ENCODE measurements around the gene IGF2BP2.

The IGF2BP2 gene

GRCh38 chr3:185846037-185846436, 21.2 kb upstream of the IGF2BP2 start:
- H3K79me2 ChIP-seq (ENCODE audit: insufficient read depth, low read depth) = no peaks in the 10 kb centered on the region
- H3K27ac ChIP-seq = no peak overlapping the region
- H3K4me3 ChIP-seq (IDR thresholded peaks at IDR 0.05; ENCODE audit: insufficient read depth, low read depth, low read length) = no peak overlapping the region
- H3K4me1 ChIP-seq (ENCODE audit: low read depth, poor library complexity, severe bottlenecking) = no peaks in the 10 kb centered on the region
- no peaks in the 10 kb centered on the region for H4K20me1 ChIP-seq (ENCODE audit: insufficient read depth)
- no peak for TF ChIP-seq CTCF (conservative IDR thresholded peaks at IDR 0.05; ENCODE audit: low read depth, low read length)
- no peak overlapping the region for H3K9ac ChIP-seq
- no peaks in the 10 kb centered on the region for H3K27me3 ChIP-seq (ENCODE audit: insufficient read depth, low read depth)
- no peak overlapping the region for H3K4me2 ChIP-seq
- no peaks in the 10 kb centered on the region; the same call in 1 of the 2 replicates for H3K36me3 ChIP-seq (ENCODE audit: insufficient read depth)
- H2AFZ ChIP-seq (ENCODE audit: low read depth) = no peak overlapping the region

GRCh38 chr3:185844051-185844450, 19.2 kb upstream of the IGF2BP2 start:
- Histone ChIP-seq H3K36me3 (ENCODE audit: insufficient read depth) (no peaks in the 10 kb centered on the region; the same call in 1 of the 2 replicates), H3K9ac (no peak overlapping the region), H3K79me2 (ENCODE audit: insufficient read depth, low read depth) (no peaks in the 10 kb centered on the region), H3K27ac (no peak overlapping the region), H3K27me3 (ENCODE audit: insufficient read depth, low read depth) (no peaks in the 10 kb centered on the region), H2AFZ (ENCODE audit: low read depth) (no peak overlapping the region), H3K4me1 (ENCODE audit: low read depth, poor library complexity, severe bottlenecking) (no peaks in the 10 kb centered on the region), H3K4me2 (no peak overlapping the region), H4K20me1 (ENCODE audit: insufficient read depth) (no peaks in the 10 kb centered on the region), H3K4me3 (IDR thresholded peaks at IDR 0.05; ENCODE audit: insufficient read depth, low read depth, low read length) (no peak overlapping the region)
- TF ChIP-seq CTCF (conservative IDR thresholded peaks at IDR 0.05; ENCODE audit: low read depth, low read length) = no peak

- Histone ChIP-seq H3K4me3 (IDR thresholded peaks at IDR 0.05; ENCODE audit: insufficient read depth, low read depth, low read length) (no peak overlapping the region), H3K4me2 (no peak overlapping the region), H3K4me1 (ENCODE audit: low read depth, poor library complexity, severe bottlenecking) (no peaks in the 10 kb centered on the region), H3K79me2 (ENCODE audit: insufficient read depth, low read depth) (no peaks in the 10 kb centered on the region), H3K36me3 (ENCODE audit: insufficient read depth) (no peaks in the 10 kb centered on the region; the same call in 1 of the 2 replicates), H4K20me1 (ENCODE audit: insufficient read depth) (no peaks in the 10 kb centered on the region), H2AFZ (ENCODE audit: low read depth) (no peak overlapping the region), H3K27ac (no peak overlapping the region), H3K9ac (no peak overlapping the region), H3K27me3 (ENCODE audit: insufficient read depth, low read depth) (no peaks in the 10 kb centered on the region)
- no peak for TF ChIP-seq CTCF (conservative IDR thresholded peaks at IDR 0.05; ENCODE audit: low read depth, low read length)
Observed at GRCh38 chr3:185843635-185844034, 18.8 kb upstream of the IGF2BP2 start.

- Histone ChIP-seq H4K20me1 (ENCODE audit: insufficient read depth) (no peaks in the 10 kb centered on the region), H3K27ac (no peak overlapping the region), H3K9ac (no peak overlapping the region), H3K4me2 (no peak overlapping the region), H2AFZ (ENCODE audit: low read depth) (no peak overlapping the region), H3K4me1 (ENCODE audit: low read depth, poor library complexity, severe bottlenecking) (no peaks in the 10 kb centered on the region), H3K36me3 (ENCODE audit: insufficient read depth) (no peaks in the 10 kb centered on the region; the same call in 1 of the 2 replicates), H3K27me3 (ENCODE audit: insufficient read depth, low read depth) (no peaks in the 10 kb centered on the region), H3K79me2 (ENCODE audit: insufficient read depth, low read depth) (no peaks in the 10 kb centered on the region), H3K4me3 (IDR thresholded peaks at IDR 0.05; ENCODE audit: insufficient read depth, low read depth, low read length) (no peak overlapping the region)
- TF ChIP-seq CTCF (conservative IDR thresholded peaks at IDR 0.05; ENCODE audit: low read depth, low read length) = no peak
Observed at GRCh38 chr3:185843126-185843525, 18.3 kb upstream of the IGF2BP2 start.
